Stimulated activated CD4-positive, alpha-beta T cell treated with anti-CD3 and anti-CD28 coated beads, Interleukin-15, amount 100 ng/mL, for 48 hours (primary cell): ENCODE measurements around the gene RBM4B.
"Not testable (repeated sequence)": the region's sequence is repeated elsewhere in the genome, so short reads cannot be mapped to it uniquely, and the experiment has no call there.

ENCODE experiments used
- DNase-seq, 2 donors: peaks; one replicate each; pipeline ENCODE4 v3.0.0-alpha.2; 2020; ENCODE audit warnings: low read depth in 2 of 2

The RBM4B gene

DNA sequence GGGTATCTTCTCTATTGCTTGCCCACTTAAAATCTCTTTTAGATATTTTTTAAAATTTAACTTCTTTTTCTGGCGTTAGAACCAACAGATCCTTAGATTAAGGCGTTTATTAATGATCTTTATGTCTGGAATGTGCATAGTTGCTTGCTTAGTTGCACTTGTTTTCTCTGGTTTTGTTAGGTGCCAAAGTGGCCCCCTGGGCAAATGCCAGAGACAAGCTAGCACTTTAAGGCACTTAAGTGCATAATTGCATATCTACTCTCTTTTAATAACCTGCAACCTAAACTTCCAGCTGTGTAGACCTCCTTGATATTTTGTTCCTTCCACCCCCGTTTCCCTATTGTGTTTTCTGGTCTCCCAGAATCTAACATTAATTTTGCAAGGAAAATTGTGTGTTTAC is 35.9 kb downstream of the RBM4B start:
- DNase-seq = no peak

DNA sequence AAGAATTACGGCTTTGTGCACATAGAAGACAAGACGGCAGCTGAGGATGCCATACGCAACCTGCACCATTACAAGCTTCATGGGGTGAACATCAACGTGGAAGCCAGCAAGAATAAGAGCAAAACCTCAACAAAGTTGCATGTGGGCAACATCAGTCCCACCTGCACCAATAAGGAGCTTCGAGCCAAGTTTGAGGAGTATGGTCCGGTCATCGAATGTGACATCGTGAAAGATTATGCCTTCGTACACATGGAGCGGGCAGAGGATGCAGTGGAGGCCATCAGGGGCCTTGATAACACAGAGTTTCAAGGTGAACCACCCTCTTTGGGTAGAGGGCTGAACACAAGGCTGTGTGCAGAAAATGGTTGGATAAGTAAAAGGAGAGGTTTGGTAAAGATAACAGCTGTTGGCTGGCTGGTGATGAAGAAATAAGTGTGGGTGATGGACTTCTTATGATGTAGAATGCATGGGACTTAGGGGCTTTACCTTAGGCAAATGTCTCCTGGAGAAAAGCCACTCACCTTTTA is 37.8 kb downstream of the RBM4B start:
- not testable (repeated sequence) for DNase-seq

DNA sequence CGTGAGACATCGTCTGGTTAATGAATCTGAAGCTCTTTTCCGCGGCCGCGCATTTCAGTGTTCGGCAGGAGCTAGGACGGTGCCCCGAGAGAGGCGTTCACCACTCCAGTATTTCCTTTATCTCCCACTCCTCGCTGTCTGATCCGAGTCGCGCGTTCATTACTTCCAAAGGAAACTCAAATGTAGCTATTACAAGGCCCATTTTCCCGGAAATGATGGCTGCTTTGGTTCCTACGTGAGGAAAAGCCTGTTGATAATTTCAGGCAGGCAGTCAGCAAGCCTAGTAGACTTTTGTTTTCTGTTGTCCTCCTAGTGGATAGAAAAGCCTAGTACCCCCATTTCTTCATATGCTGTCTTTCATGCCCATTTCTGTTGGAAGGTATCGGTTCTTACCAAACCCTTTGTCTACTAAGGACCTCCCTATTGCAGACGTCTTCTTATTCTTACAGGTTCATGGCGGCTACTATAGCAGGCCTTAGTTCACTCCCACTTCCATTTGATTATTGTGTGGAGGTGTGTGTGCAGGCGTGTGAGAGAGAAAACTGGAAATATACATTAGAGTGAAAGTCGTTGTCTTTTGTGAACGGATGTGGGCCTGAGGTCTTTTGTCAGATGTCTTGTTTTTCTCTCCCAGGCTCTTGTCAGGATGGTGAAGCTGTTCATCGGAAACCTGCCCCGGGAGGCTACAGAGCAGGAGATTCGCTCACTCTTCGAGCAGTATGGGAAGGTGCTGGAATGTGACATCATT is 38.4 kb downstream of the RBM4B start:
- no peak for DNase-seq

- peak; percentile 96 for DNase-seq
Observed at GRCh38 chr11:66638177-66639065, 39.3 kb downstream of the RBM4B start, which contains the start of gene RBM4. TSS of gene RBM4 (plus strand) at chr11:66638703. CDS start at chr11:66639712, 1,009 bp downstream.

GRCh38 chr11:66637557-66638176 is 40.0 kb downstream of the RBM4B start:
- DNase-seq = no peak

DNA sequence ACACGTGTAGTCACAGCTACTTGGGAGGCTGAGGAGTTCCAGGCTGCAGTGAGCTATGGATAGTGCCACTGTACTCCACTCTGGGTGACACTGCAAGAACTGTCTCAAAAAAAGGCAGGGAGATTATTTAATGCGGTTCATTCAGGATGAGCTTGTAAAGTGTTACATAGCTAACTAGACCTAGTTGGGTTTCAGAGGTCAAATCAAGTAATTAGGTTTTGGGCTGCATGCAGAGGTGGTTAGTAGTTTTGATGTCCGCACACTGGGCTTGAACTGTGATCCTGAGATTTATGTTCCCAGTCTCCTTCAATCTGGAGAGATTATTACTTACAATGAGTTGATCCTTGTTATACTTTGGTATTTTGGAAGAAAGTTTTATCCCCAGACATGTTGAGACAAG is 41.3 kb downstream of the RBM4B start:
- DNase-seq = no peak

- no peak for DNase-seq
Observed at GRCh38 chr11:66632952-66633351, 44.7 kb downstream of the RBM4B start.

DNA sequence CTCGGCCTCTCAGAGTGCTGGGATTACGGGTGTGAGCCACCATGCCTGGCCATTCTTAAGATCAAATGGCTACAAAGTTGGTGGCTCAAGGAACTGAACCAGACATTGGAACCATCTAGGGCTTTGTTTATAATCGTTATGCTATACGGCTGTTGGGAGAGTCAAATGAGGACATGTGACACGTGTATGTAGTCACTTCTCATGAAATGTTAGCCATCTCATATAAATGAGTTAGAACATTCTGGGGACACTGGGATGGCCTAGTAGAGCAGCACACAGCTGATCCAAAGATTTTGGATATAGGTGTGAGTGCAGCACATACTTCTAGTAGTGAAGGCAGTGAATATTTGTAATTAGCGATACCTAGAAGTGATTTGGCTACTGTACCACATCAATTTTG is 45.8 kb downstream of the RBM4B start:
- no peak for DNase-seq

GRCh38 chr11:66629356-66629755 is 48.3 kb downstream of the RBM4B start:
- DNase-seq = no peak

- no peak for DNase-seq
Observed at GRCh38 chr11:66628061-66628603, 49.6 kb downstream of the RBM4B start.

DNA sequence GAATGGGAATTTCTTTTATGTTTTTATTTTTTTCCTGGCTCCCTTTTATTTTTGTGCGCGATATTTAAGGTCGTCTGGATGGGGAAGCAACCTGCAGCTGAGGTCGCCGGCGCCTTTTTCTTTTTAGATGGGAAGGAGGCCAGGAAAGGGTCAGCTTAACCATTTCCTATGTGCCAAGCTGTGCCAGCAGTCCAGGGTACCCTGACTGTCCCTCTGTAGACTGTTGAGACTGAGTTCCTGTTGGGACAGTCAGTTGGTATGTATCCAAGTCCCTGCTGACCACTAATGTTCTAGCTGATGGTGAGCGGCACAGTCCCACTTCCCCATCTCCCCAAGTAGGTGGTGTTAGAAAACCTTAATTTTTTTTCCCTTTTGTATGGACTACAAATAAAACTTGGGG is 50.8 kb downstream of the RBM4B start:
- DNase-seq = no peak

GRCh38 chr11:66626382-66626781 is 51.3 kb downstream of the RBM4B start:
- DNase-seq = no peak

- no peak for DNase-seq
Observed at GRCh38 chr11:66625752-66626149, 51.9 kb downstream of the RBM4B start.

GRCh38 chr11:66625041-66625751 is 52.5 kb downstream of the RBM4B start:
- DNase-seq = no peak

DNA sequence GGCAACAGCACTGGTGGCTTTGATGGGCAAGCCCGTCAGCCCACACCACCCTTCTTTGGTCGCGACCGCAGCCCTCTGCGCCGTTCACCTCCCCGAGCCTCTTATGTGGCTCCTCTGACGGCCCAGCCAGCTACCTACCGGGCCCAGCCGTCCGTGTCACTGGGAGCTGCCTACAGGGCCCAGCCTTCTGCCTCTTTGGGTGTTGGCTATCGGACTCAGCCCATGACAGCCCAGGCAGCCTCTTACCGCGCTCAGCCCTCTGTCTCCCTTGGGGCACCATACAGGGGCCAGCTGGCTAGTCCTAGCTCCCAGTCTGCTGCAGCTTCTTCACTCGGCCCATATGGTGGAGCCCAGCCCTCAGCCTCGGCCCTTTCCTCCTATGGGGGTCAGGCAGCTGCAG is 53.2 kb downstream of the RBM4B start:
- DNase-seq = no peak

GRCh38 chr11:66619080-66619554 is 58.6 kb downstream of the RBM4B start:
- DNase-seq = no peak

DNA sequence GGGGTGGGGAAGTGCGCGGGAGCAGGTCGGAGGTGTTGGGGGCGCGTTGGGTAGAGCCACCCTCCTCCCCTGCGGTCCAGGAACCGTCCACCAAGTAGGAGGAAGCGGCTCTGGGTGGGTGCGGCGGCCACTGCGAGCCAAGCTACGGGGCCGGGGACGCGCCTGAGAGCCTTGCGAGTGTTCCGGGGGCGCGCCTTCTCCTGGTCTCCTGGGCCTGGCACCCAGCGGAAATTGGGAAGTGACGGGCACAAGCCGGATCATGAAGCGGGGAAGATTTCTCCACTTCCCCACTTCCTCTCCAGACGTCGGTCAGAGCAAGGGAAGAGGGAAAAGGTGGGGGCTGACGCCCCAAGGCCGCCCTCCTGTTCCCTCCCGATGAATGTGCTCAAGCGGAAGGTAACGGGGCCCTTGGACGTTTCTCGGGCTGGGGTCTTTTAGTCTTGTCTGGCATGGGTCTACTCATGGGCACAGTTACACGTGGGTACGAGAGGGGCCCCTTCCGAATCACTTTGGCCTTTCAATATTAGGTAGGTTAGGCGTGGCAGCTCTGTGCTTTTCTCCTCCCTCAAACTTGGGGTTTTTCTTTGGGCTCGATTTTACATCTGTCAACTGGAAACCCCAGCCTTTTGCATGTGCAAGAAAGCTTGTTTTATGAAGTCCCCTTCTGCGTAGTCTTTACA is 60.4 kb downstream of the RBM4B start:
- no peak for DNase-seq

DNA sequence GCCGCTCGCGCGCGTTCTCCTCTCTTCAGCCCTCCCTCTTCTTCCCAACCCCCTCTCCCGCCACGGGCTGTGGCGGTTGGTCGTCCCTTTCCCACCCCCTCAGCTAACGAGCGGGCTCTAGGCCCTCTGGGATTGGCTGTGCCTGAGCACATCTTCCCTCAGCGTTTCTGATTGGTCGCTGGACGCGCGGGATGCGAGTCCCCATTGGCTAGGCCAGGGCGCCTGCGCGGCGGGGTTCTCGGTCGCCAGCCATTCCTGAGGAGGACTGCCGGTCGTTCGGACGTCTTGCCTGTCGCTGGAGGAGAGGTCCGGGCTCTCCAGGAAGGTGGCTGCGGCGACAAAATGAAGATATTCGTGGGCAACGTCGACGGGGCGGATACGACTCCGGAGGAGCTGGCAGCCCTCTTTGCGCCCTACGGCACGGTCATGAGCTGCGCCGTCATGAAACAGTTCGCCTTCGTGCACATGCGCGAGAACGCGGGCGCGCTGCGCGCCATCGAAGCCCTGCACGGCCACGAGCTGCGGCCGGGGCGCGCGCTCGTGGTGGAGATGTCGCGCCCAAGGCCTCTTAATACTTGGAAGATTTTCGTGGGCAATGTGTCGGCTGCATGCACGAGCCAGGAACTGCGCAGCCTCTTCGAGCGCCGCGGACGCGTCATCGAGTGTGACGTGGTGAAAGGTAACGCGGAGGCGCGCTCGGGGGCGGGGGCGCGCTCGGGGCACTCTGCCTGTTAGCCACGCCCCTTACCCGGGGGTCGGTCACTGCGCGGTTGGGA is 61.1 kb downstream of the RBM4B start, which contains the start of gene RBM14:
RBM14 (plus strand) TSS at position 252 of the 776 bp plus-strand sequence; CDS start at position 343, 91 bp downstream.
- peak; percentile 97 to 99 for DNase-seq
